ENCODE measurements around the gene EPN2. TPM values are rescaled to one million over a fixed set of nuclear protein-coding genes. Genes with fewer than 3 reads are reported as not detected.

Gene EPN2
- total and polyA plus RNA-seq, 12 donors: 12.0 to 53.8 (median 22.5) TPM

- 84 to 89% (median 87%) methylated on average over 5 to 7 of the region's 7 CpGs for WGBS, 4 donors
- intact Hi-C loops (cut with DNase I): no loop called here
- H3K36me3 ChIP-seq (replicated peaks in 1 of 2): no peaks in the 10 kb centered on the region
- no peaks in the 10 kb centered on the region for H3K27me3 ChIP-seq
- no peak overlapping the region for H3K4me3 ChIP-seq
- TF ChIP-seq, protein P1, sequence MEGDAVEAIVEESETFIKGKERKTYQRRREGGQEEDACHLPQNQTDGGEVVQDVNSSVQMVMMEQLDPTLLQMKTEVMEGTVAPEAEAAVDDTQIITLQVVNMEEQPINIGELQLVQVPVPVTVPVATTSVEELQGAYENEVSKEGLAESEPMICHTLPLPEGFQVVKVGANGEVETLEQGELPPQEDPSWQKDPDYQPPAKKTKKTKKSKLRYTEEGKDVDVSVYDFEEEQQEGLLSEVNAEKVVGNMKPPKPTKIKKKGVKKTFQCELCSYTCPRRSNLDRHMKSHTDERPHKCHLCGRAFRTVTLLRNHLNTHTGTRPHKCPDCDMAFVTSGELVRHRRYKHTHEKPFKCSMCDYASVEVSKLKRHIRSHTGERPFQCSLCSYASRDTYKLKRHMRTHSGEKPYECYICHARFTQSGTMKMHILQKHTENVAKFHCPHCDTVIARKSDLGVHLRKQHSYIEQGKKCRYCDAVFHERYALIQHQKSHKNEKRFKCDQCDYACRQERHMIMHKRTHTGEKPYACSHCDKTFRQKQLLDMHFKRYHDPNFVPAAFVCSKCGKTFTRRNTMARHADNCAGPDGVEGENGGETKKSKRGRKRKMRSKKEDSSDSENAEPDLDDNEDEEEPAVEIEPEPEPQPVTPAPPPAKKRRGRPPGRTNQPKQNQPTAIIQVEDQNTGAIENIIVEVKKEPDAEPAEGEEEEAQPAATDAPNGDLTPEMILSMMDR (IDR thresholded peaks at IDR 0.05): no peak
- no peak for TF ChIP-seq POLR2A (IDR thresholded peaks at IDR 0.05)
- peak in 2 of 7 donors; percentile 13 to 45 for DNase-seq
- H3K27ac ChIP-seq: peak overlapping the region in 1 of 5 donors; percentile 68
- H3K4me1 ChIP-seq (replicated peaks in 1 of 2): peaks cover 0 to 15% of the 10 kb centered on the region in 2 donors
- no peaks in the 10 kb centered on the region for H3K9me3 ChIP-seq (replicated peaks in 1 of 3)
These were observed 134.3 kb downstream of the EPN2 start for GRCh38 chr17:19371259-19372010.

DNA sequence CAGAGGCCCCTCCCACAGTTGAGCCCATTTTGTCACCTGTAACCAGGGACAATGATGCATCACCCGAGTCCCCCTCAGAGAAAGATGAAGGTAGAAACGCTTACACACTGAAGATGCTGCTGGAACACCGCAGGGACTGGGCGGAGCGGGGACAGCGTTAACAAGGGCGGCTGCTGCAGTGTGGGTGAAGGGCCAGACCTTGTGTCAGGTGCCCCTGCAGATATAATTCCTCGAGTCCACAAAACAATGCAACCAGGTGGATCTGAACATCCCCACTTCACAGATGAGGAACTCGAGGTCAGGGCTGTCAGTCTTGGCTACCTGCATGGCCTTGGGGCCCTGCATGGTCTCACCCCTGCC, 134.8 kb downstream of the EPN2 start:
- Histone ChIP-seq H3K36me3 (replicated peaks in 1 of 2) (no peaks in the 10 kb centered on the region), H3K9me3 (replicated peaks in 1 of 3) (no peaks in the 10 kb centered on the region), H3K27me3 (no peaks in the 10 kb centered on the region), H3K4me3 (no peak overlapping the region), H3K27ac (no peak overlapping the region), H3K4me1 (replicated peaks in 1 of 2) (peaks cover 0 to 20% of the 10 kb centered on the region in 2 donors)
- WGBS, 4 donors: 81 to 91% (median 86%) methylated on average over 8 to 9 of the region's 9 CpGs
- DNase-seq: peak in 3 of 7 donors; percentile 12 to 46 (median 20)
- TF ChIP-seq POLR2A (IDR thresholded peaks at IDR 0.05): no peak
- TF ChIP-seq, protein P1 (IDR thresholded peaks at IDR 0.05): no peak
- intact Hi-C loops (cut with DNase I): no loop called here

GRCh38 chr17:19372439-19372838, 135.3 kb downstream of the EPN2 start:
- WGBS, 4 donors: 72 to 81% (median 79%) methylated on average over 8 to 12 of the region's 12 CpGs
- intact Hi-C loops (cut with DNase I): no loop called here
- DNase-seq: no peak
- Histone ChIP-seq H3K9me3 (replicated peaks in 1 of 3) (no peaks in the 10 kb centered on the region), H3K4me3 (no peak overlapping the region), H3K27me3 (no peaks in the 10 kb centered on the region), H3K36me3 (replicated peaks in 1 of 2) (no peaks in the 10 kb centered on the region), H3K4me1 (replicated peaks in 1 of 2) (peaks cover 0 to 22% of the 10 kb centered on the region in 2 donors), H3K27ac (no peak overlapping the region)
- TF ChIP-seq, protein P1 (IDR thresholded peaks at IDR 0.05): no peak

DNA sequence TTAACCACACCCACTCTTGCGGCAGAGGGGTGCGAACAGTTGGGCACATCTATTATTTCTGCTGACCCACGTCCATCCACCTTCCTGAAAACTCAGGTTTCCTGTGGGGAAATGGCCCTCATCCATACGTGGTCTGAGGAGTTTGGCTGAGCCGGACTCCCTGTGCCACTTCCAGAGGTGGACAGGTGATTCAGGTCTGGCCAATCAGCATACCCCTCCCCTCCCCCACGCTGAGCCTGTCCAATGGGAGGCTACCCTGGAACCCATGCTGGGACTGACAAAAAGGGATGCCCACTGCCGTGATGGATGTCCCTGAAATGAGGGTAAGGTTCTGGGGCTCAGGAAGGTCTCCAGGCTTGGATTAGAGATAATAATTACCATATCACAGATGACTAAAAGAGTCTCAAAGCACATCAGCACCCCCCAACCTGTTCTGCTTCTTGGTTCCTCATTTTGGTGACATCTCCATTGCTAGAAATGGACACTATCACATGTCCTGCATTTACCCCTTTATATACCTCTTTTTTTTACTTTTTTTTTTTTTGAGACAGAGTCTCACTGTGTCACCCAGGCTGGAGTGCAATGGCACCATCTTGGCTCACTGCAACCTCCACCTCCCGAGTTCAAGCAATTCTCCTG, 135.8 kb downstream of the EPN2 start:
- Histone ChIP-seq H3K9me3 (replicated peaks in 1 of 3) (no peaks in the 10 kb centered on the region), H3K27ac (no peak overlapping the region), H3K36me3 (replicated peaks in 1 of 2) (no peaks in the 10 kb centered on the region), H3K27me3 (no peaks in the 10 kb centered on the region), H3K4me3 (no peak overlapping the region), H3K4me1 (replicated peaks in 1 of 2) (peaks cover 0 to 21% of the 10 kb centered on the region in 2 donors)
- peak in 3 of 7 donors; percentile 19 to 51 (median 34) for DNase-seq
- intact Hi-C loops (cut with DNase I): no loop called here
- TF ChIP-seq, protein P1 (IDR thresholded peaks at IDR 0.05): no peak
- WGBS, 4 donors: 82 to 89% (median 87%) methylated on average over 4 to 8 of the region's 8 CpGs

Data from adrenal gland (tissue), 12 donors.